D721Med (cell line): Measurements from ENCODE around the gene INS.

Experiments
- DNase-seq: peaks from one replicate; pipeline ENCODE4 v3.0.0; 2011; ENCODE audit warnings: low spot score; ENCODE audit not compliant: insufficient read length
- FAIRE-seq: peaks from 2 replicates; lab custom pipeline; 2011; peaks lifted over from hg19 to GRCh38; lab: Jason Lieb, UNC
- CTCF ChIP-seq: IDR thresholded peaks from 2 replicates; pipeline ENCODE4 v1.5.1; 2012; ENCODE audit warnings: mild to moderate bottlenecking, control low read depth; ENCODE audit not compliant: insufficient read depth; ENCODE audit errors: missing control alignments

INS gene

DNA sequence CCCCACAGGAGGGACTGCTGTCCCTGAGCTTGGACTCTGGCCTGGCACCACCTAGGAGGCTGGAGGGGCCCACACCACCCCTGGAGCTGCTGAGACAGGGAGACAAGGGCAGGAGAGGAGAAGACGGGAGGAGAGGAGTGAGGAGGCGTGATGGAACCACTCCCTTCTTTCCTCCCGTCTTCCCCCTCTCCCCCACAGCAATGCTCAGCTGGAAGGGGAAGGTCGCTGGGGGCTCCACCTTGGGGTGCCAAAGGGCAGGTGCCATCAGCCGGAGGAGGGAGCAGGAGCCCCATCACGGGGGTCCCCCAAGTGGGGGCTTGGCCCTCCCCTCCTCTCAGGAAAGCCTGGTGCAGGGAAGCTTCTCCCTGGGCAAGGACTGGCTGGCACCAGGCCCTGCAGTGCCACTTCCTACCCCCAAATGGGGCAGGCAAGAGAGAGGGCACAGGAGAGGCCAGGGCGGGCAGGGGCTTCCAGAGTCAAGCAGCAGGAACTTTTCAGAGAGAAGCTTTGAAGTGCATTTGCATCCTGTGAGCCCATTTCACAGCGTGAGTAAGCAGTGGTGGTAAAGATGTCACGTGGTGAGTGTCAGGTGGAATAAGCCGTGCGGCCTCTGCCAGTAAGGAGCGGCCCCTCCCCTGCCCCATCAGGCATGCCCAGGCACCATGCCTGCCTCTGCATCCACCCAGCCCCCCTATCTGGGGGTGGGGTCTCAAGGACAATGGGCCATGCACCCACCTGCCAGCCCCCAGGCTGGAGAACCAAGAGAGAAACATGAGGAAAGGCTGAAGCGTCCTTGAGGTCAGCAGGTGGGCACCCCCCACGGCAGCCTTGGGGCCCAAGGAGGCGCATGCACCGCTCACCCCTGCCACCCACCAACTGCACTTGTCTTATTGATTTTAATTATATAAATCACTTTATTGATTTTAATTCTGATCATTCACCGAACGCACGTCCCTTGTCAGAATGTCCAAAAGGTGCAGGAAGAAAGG, 26.7 kb downstream of the INS start:
- FAIRE-seq (no peak), DNase-seq (no peak)
- no peak for TF ChIP-seq CTCF

- no peak for FAIRE-seq
Measured at GRCh38 chr11:2133241-2134021, 27.6 kb downstream of the INS start.

GRCh38 chr11:2132874-2133240, 28.2 kb downstream of the INS start:
- FAIRE-seq (no peak), DNase-seq (no peak)
- no peak for TF ChIP-seq CTCF

More at GRCh38 chr11:2133241-2134021, 27.6 kb downstream of the INS start:
- DNase-seq: no peak
- no peak for TF ChIP-seq CTCF

- FAIRE-seq (no peak), DNase-seq (no peak)
- no peak for TF ChIP-seq CTCF
Measured at GRCh38 chr11:2132246-2132645, 28.8 kb downstream of the INS start.

DNA sequence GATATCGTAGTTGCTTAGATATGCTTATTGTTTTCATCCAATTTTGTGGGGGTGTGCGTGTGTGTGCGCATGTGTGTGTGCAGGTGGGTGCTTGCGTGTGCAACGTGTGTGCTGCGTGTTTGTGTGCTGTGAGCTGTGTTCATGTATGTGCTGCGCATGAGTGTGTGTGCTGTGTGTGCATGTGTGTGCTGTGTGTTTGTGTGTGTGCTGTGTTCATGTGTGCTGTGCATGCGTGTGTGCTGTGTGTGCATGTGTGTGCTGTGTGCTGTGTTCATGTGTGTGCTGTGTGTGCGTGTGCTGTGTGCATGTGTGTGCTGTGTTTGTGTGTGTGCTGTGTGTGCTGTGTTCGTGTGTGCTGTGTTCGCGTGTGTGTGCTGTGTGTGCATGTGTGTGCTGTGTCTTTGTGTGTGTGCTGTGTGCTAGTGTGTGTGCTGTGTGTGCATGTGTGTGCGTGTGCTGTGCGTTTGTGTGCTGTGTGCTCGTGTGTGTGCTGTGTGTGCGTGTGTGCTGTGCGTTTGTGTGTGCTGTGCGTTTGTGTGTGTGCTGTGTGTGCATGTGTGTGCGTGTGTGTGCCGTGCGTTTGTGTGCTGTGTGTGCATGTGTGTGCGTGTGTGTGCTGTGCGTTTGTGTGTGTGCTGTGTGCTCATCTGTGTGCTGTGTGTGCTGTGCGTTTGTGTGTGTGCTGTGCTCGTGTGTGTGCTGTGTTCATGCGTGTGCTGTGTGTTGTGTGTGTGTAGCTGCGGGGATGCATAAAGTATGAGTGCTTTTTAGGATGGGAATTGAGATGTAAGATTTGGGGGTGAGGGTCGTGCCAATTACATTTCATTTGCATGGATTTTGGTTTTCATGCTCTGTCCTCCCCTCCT, 29.4 kb downstream of the INS start:
- DNase-seq (no peak), FAIRE-seq (no peak)
- no peak for TF ChIP-seq CTCF

DNA sequence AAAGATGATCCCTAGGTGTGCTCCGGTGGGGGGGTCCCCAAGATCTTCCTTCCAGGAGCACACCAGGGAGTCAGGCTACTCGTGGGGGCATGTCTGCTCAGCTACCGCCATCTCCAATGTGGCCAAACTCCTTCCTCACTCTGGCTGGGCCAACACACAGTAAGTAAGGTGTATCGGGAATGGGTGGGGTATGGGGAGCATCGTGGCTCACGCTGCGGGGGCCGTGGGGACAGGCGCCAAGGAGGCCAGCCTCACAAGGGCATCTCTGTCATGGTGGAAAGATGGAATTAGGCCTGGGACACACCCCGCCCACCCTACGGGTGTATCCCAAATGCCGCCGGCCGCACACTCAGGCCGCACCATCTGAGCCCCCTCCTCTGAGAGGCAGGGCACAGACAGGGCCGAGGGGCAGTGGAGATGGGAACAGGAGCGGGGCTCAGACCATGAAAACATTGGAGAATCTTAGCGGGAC, 30.1 kb downstream of the INS start:
- no peak for DNase-seq
- no peak for TF ChIP-seq CTCF
- no peak for FAIRE-seq
